BLaER1 (cell line): ENCODE measurements around the gene LRIT3.

Source experiments
- H3K27ac ChIP-seq: shearing (Covaris generic); formaldehyde crosslinking; 2 replicates; pipeline ENCODE4 v1.8.1; 2022
- H3K27me3 ChIP-seq: shearing (Covaris generic); formaldehyde crosslinking; 2 replicates; pipeline ENCODE4 v1.8.1; 2022
- H3K36me3 ChIP-seq: shearing (Covaris generic); formaldehyde crosslinking; 2 replicates; pipeline ENCODE4 v1.8.1; 2022
- H3K4me1 ChIP-seq: shearing (Covaris generic); formaldehyde crosslinking; 2 replicates; pipeline ENCODE4 v1.8.1; 2022
- H3K4me2 ChIP-seq: shearing (Covaris generic); formaldehyde crosslinking; 2 replicates; pipeline ENCODE4 v1.8.1; 2022
- H3K4me3 ChIP-seq: shearing (Covaris generic); formaldehyde crosslinking; 2 replicates; pipeline ENCODE4 v1.8.1; 2022
- H3K9ac ChIP-seq: shearing (Covaris generic); formaldehyde crosslinking; 2 replicates; pipeline ENCODE4 v1.8.1; 2022
- H3K9me3 ChIP-seq: shearing (Covaris generic); formaldehyde crosslinking; 2 replicates; pipeline ENCODE4 v1.8.1; 2022
- H4K20me1 ChIP-seq: shearing (Covaris generic); formaldehyde crosslinking; 2 replicates; pipeline ENCODE4 v1.8.1; 2022
- Cebpa-rat ChIP-seq: shearing (Covaris generic); IDR thresholded peaks from 2 replicates; pipeline ENCODE4 v1.8.1; 2022

Gene LRIT3

GRCh38 chr4:109887071-109887470, 39.2 kb downstream of the LRIT3 start:
- no peaks in the 10 kb centered on the region for H3K9me3 ChIP-seq
- H3K27me3 ChIP-seq, result no peaks in the 10 kb centered on the region
- H3K9ac ChIP-seq, result no peak overlapping the region
- TF ChIP-seq Cebpa-rat, result no peak
- H3K4me3 ChIP-seq, result no peak overlapping the region
- H3K36me3 ChIP-seq, result no peaks in the 10 kb centered on the region
- no peaks in the 10 kb centered on the region for H4K20me1 ChIP-seq
- H3K4me1 ChIP-seq, result no peaks in the 10 kb centered on the region
- no peak overlapping the region for H3K4me2 ChIP-seq
- H3K27ac ChIP-seq, result no peak overlapping the region

GRCh38 chr4:109890076-109890475, 42.2 kb downstream of the LRIT3 start:
- H4K20me1 ChIP-seq, result no peaks in the 10 kb centered on the region
- H3K9ac ChIP-seq, result no peak overlapping the region
- H3K36me3 ChIP-seq, result no peaks in the 10 kb centered on the region
- H3K9me3 ChIP-seq, result no peaks in the 10 kb centered on the region
- no peaks in the 10 kb centered on the region for H3K4me1 ChIP-seq
- no peak for TF ChIP-seq Cebpa-rat
- no peaks in the 10 kb centered on the region for H3K27me3 ChIP-seq
- H3K4me2 ChIP-seq, result no peak overlapping the region
- H3K27ac ChIP-seq, result no peak overlapping the region
- no peak overlapping the region for H3K4me3 ChIP-seq

DNA sequence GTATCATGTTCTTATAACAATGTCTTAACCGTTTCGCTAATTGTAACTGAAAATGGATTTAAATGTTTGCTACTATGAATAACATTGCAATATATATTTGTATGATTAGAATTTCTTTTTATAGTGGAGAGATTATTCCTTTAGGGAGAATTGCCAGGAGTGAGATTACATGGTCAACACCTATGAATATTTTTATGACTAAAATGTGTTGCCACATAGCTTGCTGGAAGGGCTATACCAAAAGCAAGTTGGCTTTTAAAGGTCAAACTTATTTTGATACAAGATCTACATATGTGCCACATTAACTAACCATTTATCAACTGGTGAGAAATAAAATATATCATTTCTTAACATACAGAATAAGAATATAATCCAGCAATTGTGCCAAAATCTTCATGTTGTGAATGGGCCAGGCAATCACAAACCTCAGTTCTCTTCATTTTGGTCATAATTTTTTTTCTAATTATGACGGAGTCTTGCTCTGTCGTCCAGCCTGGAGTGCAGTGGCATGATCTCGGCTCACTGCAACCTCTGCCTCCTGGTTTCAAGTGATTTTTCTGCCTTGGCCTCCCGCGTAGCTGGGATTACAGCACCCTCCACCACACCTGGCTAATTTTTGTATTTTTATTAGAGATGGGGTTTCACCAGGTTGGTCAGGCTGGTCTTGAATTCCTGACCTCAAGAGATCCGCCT, 54.8 kb downstream of the LRIT3 start:
- H3K4me1 ChIP-seq, result no peaks in the 10 kb centered on the region
- no peak for TF ChIP-seq Cebpa-rat
- H3K27ac ChIP-seq, result no peak overlapping the region
- no peaks in the 10 kb centered on the region for H4K20me1 ChIP-seq
- no peak overlapping the region for H3K4me3 ChIP-seq
- no peaks in the 10 kb centered on the region for H3K27me3 ChIP-seq
- H3K36me3 ChIP-seq, result no peaks in the 10 kb centered on the region
- H3K9me3 ChIP-seq, result peaks cover 14% of the 10 kb centered on the region
- no peak overlapping the region for H3K9ac ChIP-seq
- no peak overlapping the region for H3K4me2 ChIP-seq

- Histone ChIP-seq H3K36me3 (no peaks in the 10 kb centered on the region), H3K27me3 (no peaks in the 10 kb centered on the region), H3K9ac (no peak overlapping the region), H3K4me2 (no peak overlapping the region), H4K20me1 (no peaks in the 10 kb centered on the region), H3K4me1 (peaks cover 11% of the 10 kb centered on the region), H3K4me3 (no peak overlapping the region), H3K27ac (no peak overlapping the region), H3K9me3 (no peaks in the 10 kb centered on the region)
- TF ChIP-seq Cebpa-rat, result no peak
These were observed 60.8 kb downstream of the LRIT3 start for GRCh38 chr4:109908731-109909130.

DNA sequence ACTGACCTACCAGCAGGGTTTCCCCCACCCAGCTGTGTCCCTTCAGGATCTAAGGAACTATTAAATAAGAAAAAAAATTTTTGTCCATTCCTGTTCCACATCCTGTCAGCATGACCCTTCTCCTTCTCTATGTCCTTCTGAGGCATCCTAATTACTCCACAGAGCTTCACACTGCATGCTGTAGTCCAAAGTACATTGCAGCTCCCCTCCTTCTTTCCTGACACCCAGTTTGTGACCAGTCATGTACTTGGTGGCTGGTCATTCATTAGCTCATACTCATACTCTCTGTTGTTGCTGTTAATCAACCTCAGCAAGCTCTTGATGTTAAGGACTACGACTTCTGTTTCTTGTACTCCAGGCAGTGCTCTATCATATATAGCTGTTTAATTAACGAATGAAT, 62.3 kb downstream of the LRIT3 start:
- TF ChIP-seq Cebpa-rat, result no peak
- Histone ChIP-seq H3K9ac (no peak overlapping the region), H3K36me3 (no peaks in the 10 kb centered on the region), H4K20me1 (no peaks in the 10 kb centered on the region), H3K4me1 (peaks cover 11% of the 10 kb centered on the region), H3K4me3 (no peak overlapping the region), H3K4me2 (no peak overlapping the region), H3K9me3 (no peaks in the 10 kb centered on the region), H3K27ac (no peak overlapping the region), H3K27me3 (no peaks in the 10 kb centered on the region)

- Histone ChIP-seq H3K4me1 (peaks cover 11% of the 10 kb centered on the region), H3K9ac (no peak within 1 kb of the TSS), H3K4me3 (no peak within 1 kb of the TSS), H4K20me1 (no peaks in the 10 kb centered on the region), H3K27me3 (no peaks in the 10 kb centered on the region), H3K4me2 (peak within 1 kb of the TSS; percentile 57), H3K36me3 (no peaks in the 10 kb centered on the region), H3K9me3 (no peaks in the 10 kb centered on the region), H3K27ac (no peak within 1 kb of the TSS)
- no peak for TF ChIP-seq Cebpa-rat
These were observed 65.0 kb downstream of the LRIT3 start, which contains the start of gene EGF for GRCh38 chr4:109912706-109913595. EGF (plus strand) TSS chr4:109912883; CDS start chr4:109913336, 453 bp downstream.

DNA sequence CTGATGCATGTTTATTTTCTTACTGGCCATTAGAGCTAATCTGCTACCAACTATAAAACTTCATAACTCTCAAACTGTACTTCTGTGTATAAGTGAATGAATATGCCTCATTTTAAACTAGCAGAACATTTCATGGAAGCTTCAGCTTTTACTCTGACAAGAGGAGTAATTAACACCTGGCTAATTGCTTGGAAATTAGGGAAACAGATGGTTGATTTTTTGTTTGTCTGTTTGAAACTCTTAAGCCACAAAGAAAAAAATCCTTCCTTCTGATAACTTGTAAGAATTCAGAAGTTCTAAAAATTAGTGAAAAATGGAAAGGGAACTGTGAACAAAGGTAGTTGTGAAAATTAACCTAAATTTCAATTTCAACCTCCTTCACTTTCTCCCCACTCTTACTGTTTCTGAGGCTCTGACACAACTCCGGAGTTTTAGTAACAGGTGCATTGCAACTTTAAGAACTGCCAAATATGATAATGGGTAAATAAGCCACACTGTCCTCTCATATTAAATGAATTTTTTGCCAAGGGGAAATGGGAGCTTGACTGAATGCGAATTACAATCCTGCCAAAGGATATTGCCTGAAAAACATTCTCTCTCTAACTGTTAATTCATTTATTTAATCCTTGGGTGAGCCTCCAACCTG, 65.8 kb downstream of the LRIT3 start:
- H3K4me1 ChIP-seq, result peaks cover 11% of the 10 kb centered on the region
- no peaks in the 10 kb centered on the region for H3K36me3 ChIP-seq
- H3K9ac ChIP-seq, result no peak overlapping the region
- TF ChIP-seq Cebpa-rat, result no peak
- H3K9me3 ChIP-seq, result no peaks in the 10 kb centered on the region
- no peak overlapping the region for H3K4me2 ChIP-seq
- H4K20me1 ChIP-seq, result no peaks in the 10 kb centered on the region
- no peak overlapping the region for H3K27ac ChIP-seq
- H3K27me3 ChIP-seq, result no peaks in the 10 kb centered on the region
- H3K4me3 ChIP-seq, result no peak overlapping the region

DNA sequence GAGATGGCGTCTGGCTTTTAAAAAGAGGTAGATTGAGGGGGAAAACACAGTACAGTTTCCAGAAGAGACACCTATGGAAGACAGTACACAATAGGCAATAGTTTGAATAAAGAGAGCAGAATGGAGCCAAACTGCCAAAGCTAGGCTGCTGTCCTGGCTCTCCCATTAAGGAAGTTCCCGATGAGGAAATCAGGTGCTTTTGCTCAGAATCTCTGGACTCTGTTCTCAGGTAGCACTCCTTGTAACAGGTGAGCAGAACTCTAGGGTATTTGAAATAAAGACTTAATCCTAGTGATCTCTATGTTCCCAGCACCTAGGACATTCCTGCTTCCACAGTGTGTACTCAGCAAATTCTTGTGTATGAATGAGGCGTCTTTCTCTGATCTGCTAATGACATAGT, 66.4 kb downstream of the LRIT3 start:
- Histone ChIP-seq H4K20me1 (no peaks in the 10 kb centered on the region), H3K36me3 (no peaks in the 10 kb centered on the region), H3K4me2 (no peak overlapping the region), H3K27me3 (no peaks in the 10 kb centered on the region), H3K4me1 (peaks cover 11% of the 10 kb centered on the region), H3K9me3 (no peaks in the 10 kb centered on the region), H3K4me3 (no peak overlapping the region), H3K27ac (no peak overlapping the region), H3K9ac (no peak overlapping the region)
- no peak for TF ChIP-seq Cebpa-rat

DNA sequence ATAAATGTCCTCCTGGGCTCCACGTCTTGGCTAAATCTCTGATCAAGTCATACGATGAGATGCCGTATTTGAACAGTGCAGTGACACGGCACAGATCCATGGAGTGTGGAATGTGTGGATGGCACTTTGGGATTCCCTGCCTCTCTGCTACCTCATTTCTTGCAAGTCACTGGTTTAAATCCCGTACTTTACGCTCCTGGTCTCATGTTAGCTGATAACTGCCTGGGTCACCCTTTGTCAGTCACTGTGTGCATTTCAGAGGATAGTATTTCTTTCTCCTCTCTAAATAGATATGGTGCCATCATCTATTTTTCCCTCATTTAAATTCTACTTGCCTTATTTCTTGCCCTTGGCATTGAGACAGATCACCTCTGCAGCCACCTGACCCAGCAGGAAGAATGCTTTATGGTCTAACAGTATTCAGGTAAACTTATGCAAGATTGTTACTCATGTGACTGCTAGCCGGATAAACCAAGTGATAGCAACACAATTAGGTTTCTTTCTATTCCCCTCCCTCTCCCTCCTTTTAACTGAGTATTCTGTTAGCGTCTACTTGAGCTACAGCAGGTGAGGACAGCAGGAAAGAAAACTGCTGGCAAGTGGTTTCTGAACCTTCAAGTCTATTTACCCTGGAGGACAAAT, 67.6 kb downstream of the LRIT3 start:
- Histone ChIP-seq H3K9me3 (no peaks in the 10 kb centered on the region), H3K4me3 (no peak overlapping the region), H3K36me3 (no peaks in the 10 kb centered on the region), H3K27me3 (no peaks in the 10 kb centered on the region), H4K20me1 (no peaks in the 10 kb centered on the region), H3K4me2 (no peak overlapping the region), H3K9ac (no peak overlapping the region), H3K4me1 (peaks cover 11% of the 10 kb centered on the region), H3K27ac (no peak overlapping the region)
- TF ChIP-seq Cebpa-rat, result no peak
